MCF 10A (cell line): Measurements from ENCODE around the gene CHN1. TPM values are rescaled to one million over a fixed set of nuclear protein-coding genes. Genes with fewer than 3 reads are reported as not detected.

ENCODE experiments used
- BruUV-seq: library from RNA; stranded (reverse); fragments of 400-500 nt; replicated peaks from 2 replicates; lab custom pipeline; 2021; lab: Mats Ljungman, UMichigan
- CTCF ChIA-PET: fragments of 300-600 bp; sonication (Branson Sonifier 250); formaldehyde crosslinking; extraction: SDS; loops from one replicate; lab custom pipeline; 2021; ENCODE audit warnings: antibody characterized with exemption, inconsistent platforms; lab: Yijun Ruan, JAX
- POLR2A ChIA-PET: fragments of 300-600, 350-650 bp; sonication (Branson Sonifier 250); formaldehyde crosslinking; extraction: SDS; loops from one replicate; lab custom pipeline; 2020; ENCODE audit warnings: antibody characterized with exemption, inconsistent platforms; lab: Yijun Ruan, JAX
- DNase-seq: peaks from one replicate; pipeline ENCODE4 v3.0.0-alpha.2; 2018; ENCODE audit not compliant: unreplicated experiment
- H3K27ac Mint-ChIP-seq: one replicate; pipeline ENCODE4 v1.8.0; 2022; ENCODE audit warnings: mild to moderate bottlenecking, low read depth, mixed read lengths; ENCODE audit not compliant: unreplicated experiment
- H3K27me3 Mint-ChIP-seq: one replicate; pipeline ENCODE4 v1.8.0; 2022; ENCODE audit warnings: mixed read lengths; ENCODE audit not compliant: insufficient read depth, unreplicated experiment
- H3K36me3 Mint-ChIP-seq: one replicate; pipeline ENCODE4 v1.8.0; 2022; ENCODE audit warnings: mild to moderate bottlenecking, moderate library complexity, mixed read lengths; ENCODE audit not compliant: insufficient read depth, unreplicated experiment
- H3K4me1 Mint-ChIP-seq: one replicate; pipeline ENCODE4 v1.8.0; 2022; ENCODE audit warnings: mixed read lengths; ENCODE audit not compliant: insufficient read depth, unreplicated experiment
- H3K4me3 Mint-ChIP-seq: one replicate; pipeline ENCODE4 v1.8.0; 2022; ENCODE audit warnings: mild to moderate bottlenecking, moderate library complexity, mixed read lengths; ENCODE audit not compliant: unreplicated experiment
- H3K9me3 Mint-ChIP-seq: one replicate; pipeline ENCODE4 v1.8.0; 2022; ENCODE audit warnings: mixed read lengths; ENCODE audit not compliant: unreplicated experiment
- intact Hi-C: fragments of 100-400 bp; cut with micrococcal nuclease; formaldehyde crosslinking; loops from 2 replicates; pipeline ENCODE4 v1.14.1; 2022
- total RNA-seq: library from RNA; stranded (reverse); gene quantifications from 2 replicates; pipeline ENCODE4 v1.2.3, GENCODE V29; 2022
- TF ChIP-seq, protein P1 (sequence below): fragments of 200-600 bp; IDR thresholded peaks from one replicate; pipeline ENCODE4 v1.8.0; 2022; ENCODE audit warnings: antibody characterized with exemption, mild to moderate bottlenecking; ENCODE audit not compliant: unreplicated experiment

Gene CHN1
- total RNA-seq, 1 experiment from 2014 or later: 6.0 TPM

DNA sequence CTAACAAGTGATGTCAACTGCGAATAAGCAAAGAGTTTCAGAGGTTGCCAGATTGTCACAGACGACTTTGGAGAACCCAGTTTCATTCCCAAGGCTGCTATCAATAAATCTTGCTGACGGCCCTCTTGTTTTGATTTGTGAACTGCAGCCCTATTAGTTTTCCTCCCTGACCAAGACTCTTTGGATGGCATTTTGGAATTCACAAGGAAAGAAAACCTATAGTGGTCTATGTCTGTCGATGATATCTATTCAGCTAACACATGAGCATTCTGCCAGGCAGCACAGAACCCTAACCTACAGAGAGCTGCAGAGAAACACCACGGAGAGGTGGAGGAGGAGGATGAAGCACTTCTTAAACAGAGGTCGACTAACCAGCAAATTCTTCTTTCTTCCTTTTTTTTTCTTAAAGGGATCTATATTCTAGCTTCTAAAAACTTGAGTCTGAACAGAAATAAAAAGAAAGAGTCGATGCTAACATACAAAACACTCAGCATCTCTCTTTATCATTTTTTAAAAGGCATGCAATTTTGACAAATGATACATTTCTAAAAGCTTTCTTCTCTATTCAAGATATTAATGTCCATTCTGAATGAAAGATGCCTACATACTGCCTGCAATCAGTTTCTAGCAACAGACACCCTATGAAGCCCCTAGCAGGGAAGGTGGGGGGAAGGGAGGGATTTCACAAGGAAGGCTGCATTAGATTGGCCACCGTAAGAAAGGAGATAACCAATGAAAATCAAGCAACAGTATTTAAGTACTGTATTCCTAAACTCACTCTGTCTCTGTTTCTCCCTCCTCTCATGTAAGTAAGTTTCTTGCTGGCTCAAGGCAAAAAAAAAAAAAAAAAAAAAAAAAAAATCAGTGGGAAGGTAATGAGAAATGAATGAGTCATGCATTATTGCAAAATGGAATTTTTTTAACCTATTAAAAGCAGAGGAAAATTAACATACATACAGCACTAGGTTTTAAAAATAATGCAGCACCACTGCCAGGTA is 157.9 kb downstream of the CHN1 start:
- DNase-seq: peak; percentile 91
- intact Hi-C loops: loop anchor here (1.0 to 5.0 kb wide), 3 partner anchors 11 to 138 kb away; no protein-coding TSS in a partner anchor
- no peaks in the 10 kb centered on the region for H3K27me3 Mint-ChIP-seq
- peak overlapping the region; percentile 78 for H3K27ac Mint-ChIP-seq
- H3K9me3 Mint-ChIP-seq: no peaks in the 10 kb centered on the region
- no peaks in the 10 kb centered on the region for H3K36me3 Mint-ChIP-seq
- CTCF ChIA-PET: interaction anchor here (0.7 to 1.2 kb wide), 4 partner anchors 10 to 138 kb away, joined by 3 to 6 read pairs (median 3); no protein-coding TSS in a partner anchor
- peaks cover 33% of the 10 kb centered on the region for H3K4me1 Mint-ChIP-seq
- TF ChIP-seq, protein P1, sequence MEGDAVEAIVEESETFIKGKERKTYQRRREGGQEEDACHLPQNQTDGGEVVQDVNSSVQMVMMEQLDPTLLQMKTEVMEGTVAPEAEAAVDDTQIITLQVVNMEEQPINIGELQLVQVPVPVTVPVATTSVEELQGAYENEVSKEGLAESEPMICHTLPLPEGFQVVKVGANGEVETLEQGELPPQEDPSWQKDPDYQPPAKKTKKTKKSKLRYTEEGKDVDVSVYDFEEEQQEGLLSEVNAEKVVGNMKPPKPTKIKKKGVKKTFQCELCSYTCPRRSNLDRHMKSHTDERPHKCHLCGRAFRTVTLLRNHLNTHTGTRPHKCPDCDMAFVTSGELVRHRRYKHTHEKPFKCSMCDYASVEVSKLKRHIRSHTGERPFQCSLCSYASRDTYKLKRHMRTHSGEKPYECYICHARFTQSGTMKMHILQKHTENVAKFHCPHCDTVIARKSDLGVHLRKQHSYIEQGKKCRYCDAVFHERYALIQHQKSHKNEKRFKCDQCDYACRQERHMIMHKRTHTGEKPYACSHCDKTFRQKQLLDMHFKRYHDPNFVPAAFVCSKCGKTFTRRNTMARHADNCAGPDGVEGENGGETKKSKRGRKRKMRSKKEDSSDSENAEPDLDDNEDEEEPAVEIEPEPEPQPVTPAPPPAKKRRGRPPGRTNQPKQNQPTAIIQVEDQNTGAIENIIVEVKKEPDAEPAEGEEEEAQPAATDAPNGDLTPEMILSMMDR: no peak
- POLR2A ChIA-PET: interaction anchor here (0.7 to 8.2 kb wide), 19 partner anchors 8 to 1687 kb away, joined by 3 to 149 read pairs (median 4); partner anchors contain the start of gene CHN1
- BruUV-seq: no TSS peak
- H3K4me3 Mint-ChIP-seq: peak overlapping the region; percentile 76

DNA sequence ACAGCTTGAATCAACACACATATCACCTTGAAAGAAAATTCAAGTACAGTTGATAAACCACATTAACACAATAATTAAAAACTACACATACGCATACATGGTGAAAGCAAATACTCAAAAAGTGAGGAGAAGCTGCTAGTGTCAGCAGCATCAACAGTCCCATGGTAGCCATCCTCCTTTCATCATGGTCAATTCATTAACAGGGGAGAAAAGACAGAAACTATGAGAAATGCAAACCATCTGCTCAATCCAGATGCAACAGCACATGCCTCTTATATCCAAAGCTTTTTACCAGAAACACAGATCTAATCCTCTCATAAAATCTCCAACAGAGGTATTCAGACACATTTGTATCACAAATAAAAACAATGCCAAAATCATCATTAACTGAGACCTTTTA is 159.0 kb downstream of the CHN1 start:
- TF ChIP-seq, protein P1: no peak
- DNase-seq: peak; percentile 25
- H3K4me3 Mint-ChIP-seq: peak overlapping the region; percentile 76
- H3K4me1 Mint-ChIP-seq: peaks cover 35% of the 10 kb centered on the region
- intact Hi-C loops: loop anchor here (5.0 kb wide), 1 partner anchor 74 kb away; no protein-coding TSS in a partner anchor
- H3K9me3 Mint-ChIP-seq: no peaks in the 10 kb centered on the region
- CTCF ChIA-PET: interaction anchor here (0.5 to 2.1 kb wide), 6 partner anchors 9 to 255 kb away, joined by 3 to 6 read pairs (median 4); no protein-coding TSS in a partner anchor
- H3K27ac Mint-ChIP-seq: peak overlapping the region; percentile 78
- H3K27me3 Mint-ChIP-seq: no peaks in the 10 kb centered on the region
- POLR2A ChIA-PET: interaction anchor here (0.6 to 8.2 kb wide), 15 partner anchors 9 to 170 kb away, joined by 3 to 149 read pairs (median 4); partner anchors contain the start of gene CHN1
- H3K36me3 Mint-ChIP-seq: no peaks in the 10 kb centered on the region
- BruUV-seq: no TSS peak

DNA sequence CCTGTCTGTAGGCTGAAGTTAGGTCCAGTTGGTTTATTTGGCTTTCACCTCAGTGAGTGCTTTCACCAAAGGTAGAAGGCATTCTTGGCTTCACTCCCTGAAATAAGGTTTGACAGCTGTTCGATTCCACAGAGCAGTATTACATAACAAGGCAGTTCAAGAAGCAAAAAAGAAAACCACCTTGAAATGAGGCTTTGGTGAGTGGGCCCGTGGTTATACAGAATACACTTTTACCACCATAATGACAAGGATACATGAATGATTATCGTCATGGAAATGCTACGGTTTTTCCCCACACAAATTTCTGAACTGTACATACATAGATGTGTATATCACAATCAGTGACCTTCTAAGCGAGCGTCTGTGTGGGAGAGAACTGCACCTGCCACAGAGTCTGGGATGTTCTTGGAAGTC is 160.9 kb downstream of the CHN1 start:
- TF ChIP-seq, protein P1: no peak
- DNase-seq: peak; percentile 41
- ChIA-PET POLR2A (interaction anchor here (0.6 to 8.2 kb wide), 8 partner anchors 8 to 1487 kb away, joined by 3 to 149 read pairs (median 5); no protein-coding TSS in a partner anchor), CTCF (interaction anchor here (0.7 to 1.5 kb wide), 5 partner anchors 13 to 232 kb away, joined by 3 to 6 read pairs (median 3); no protein-coding TSS in a partner anchor)
- Mint-ChIP-seq H3K4me3 (peak overlapping the region; percentile 76), H3K36me3 (no peaks in the 10 kb centered on the region), H3K27ac (peak overlapping the region; percentile 35), H3K27me3 (no peaks in the 10 kb centered on the region), H3K9me3 (no peaks in the 10 kb centered on the region), H3K4me1 (peaks cover 53% of the 10 kb centered on the region)
- intact Hi-C loops: no loop called here
- BruUV-seq: no TSS peak
